ENCODE results near the gene INAFM1.

Gene INAFM1

DNA sequence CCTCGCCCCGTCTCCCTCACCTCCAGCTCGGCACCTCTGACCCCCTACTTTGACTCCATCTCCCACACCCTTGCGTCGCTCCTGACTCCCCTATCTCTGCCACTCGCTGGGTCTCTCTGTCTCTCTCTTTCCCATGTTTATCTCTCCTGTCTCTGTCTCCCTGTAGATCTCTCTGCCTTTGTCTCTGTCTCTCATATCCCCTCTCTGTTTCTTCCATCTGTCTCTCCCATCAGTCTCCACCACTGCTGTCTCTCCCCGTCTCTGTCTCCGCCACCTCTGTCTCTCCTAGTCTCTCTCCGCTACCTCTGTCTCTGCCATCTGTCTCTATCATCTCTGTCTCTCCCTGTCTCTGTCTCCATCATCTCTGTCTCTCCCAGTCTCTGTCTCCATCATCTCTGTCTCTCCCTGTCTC, 31.3 kb upstream of the INAFM1 start (continued):
- TF ChIP-seq, protein P1, sequence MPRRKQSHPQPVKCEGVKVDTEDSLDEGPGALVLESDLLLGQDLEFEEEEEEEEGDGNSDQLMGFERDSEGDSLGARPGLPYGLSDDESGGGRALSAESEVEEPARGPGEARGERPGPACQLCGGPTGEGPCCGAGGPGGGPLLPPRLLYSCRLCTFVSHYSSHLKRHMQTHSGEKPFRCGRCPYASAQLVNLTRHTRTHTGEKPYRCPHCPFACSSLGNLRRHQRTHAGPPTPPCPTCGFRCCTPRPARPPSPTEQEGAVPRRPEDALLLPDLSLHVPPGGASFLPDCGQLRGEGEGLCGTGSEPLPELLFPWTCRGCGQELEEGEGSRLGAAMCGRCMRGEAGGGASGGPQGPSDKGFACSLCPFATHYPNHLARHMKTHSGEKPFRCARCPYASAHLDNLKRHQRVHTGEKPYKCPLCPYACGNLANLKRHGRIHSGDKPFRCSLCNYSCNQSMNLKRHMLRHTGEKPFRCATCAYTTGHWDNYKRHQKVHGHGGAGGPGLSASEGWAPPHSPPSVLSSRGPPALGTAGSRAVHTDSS (tag by site-specific recombination; IDR thresholded peaks at IDR 0.05) = no peak
- TF ChIP-seq ZNF354C (tag by site-specific recombination; IDR thresholded peaks at IDR 0.05; ENCODE audit: borderline replicate concordance, low read depth) (no peak), ZNF571 (tag by site-specific recombination; IDR thresholded peaks at IDR 0.05) (no peak), ZNF48 (tag by site-specific recombination; IDR thresholded peaks at IDR 0.05) (0 out of 2 replicates have a peak, but pooled peaks have one; percentile 20), ZFP41 (tag by site-specific recombination; IDR thresholded peaks at IDR 0.05; ENCODE audit: borderline replicate concordance) (no peak), ZNF341 (tag by site-specific recombination; IDR thresholded peaks at IDR 0.05; ENCODE audit: low read depth) (no peak), MEIS1 (CRISPR knock-in tag; IDR thresholded peaks at IDR 0.05; ENCODE audit: borderline replicate concordance) (no peak), ZNF701 (tag by site-specific recombination; IDR thresholded peaks at IDR 0.05) (no peak), ZNF324 (tag by site-specific recombination; IDR thresholded peaks at IDR 0.05) (peak; percentile 26; the same call in 1 of the 2 replicates), PRDM1 (tag by site-specific recombination; IDR thresholded peaks at IDR 0.05) (no peak), KLF7 (tag by site-specific recombination; IDR thresholded peaks at IDR 0.05; ENCODE audit: borderline replicate concordance) (peak; percentile 29; the same call in 1 of the 2 replicates), KLF10 (tag by site-specific recombination; IDR thresholded peaks at IDR 0.05) (no peak), ZNF610 (tag by site-specific recombination; IDR thresholded peaks at IDR 0.05; ENCODE audit: borderline replicate concordance) (no peak), KLF1 (tag by site-specific recombination; IDR thresholded peaks at IDR 0.05) (peak; percentile 7), ZNF600 (tag by site-specific recombination; IDR thresholded peaks at IDR 0.05) (no peak), GLIS2 (tag by site-specific recombination; IDR thresholded peaks at IDR 0.05) (no peak), ZNF214 (tag by site-specific recombination; IDR thresholded peaks at IDR 0.05; ENCODE audit: borderline replicate concordance) (no peak), KLF16 (tag by site-specific recombination; IDR thresholded peaks at IDR 0.05) (no peak; the same call in 1 of the 2 replicates), ZNF211 (tag by site-specific recombination; IDR thresholded peaks at IDR 0.05; ENCODE audit: low read depth) (no peak), ZNF169 (tag by site-specific recombination; IDR thresholded peaks at IDR 0.05) (peak; percentile 95), ZNF660 (tag by site-specific recombination; IDR thresholded peaks at IDR 0.05) (no peak), ZNF626 (tag by site-specific recombination; IDR thresholded peaks at IDR 0.05) (no peak), ZNF266 (tag by site-specific recombination; IDR thresholded peaks at IDR 0.05; ENCODE audit: low read depth) (no peak), ZBTB20 (tag by site-specific recombination; IDR thresholded peaks at IDR 0.05) (no peak), ZBTB48 (tag by site-specific recombination; IDR thresholded peaks at IDR 0.05) (no peak; the same call in 1 of the 2 replicates), ZNF555 (tag by site-specific recombination; conservative IDR thresholded peaks at IDR 0.05) (no peak)
- TF ChIP-seq, protein P2, sequence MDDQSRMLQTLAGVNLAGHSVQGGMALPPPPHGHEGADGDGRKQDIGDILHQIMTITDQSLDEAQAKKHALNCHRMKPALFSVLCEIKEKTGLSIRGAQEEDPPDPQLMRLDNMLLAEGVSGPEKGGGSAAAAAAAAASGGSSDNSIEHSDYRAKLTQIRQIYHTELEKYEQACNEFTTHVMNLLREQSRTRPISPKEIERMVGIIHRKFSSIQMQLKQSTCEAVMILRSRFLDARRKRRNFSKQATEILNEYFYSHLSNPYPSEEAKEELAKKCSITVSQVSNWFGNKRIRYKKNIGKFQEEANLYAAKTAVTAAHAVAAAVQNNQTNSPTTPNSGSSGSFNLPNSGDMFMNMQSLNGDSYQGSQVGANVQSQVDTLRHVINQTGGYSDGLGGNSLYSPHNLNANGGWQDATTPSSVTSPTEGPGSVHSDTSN (CRISPR knock-in tag; IDR thresholded peaks at IDR 0.05) = no peak
- TF ChIP-seq, protein P3, sequence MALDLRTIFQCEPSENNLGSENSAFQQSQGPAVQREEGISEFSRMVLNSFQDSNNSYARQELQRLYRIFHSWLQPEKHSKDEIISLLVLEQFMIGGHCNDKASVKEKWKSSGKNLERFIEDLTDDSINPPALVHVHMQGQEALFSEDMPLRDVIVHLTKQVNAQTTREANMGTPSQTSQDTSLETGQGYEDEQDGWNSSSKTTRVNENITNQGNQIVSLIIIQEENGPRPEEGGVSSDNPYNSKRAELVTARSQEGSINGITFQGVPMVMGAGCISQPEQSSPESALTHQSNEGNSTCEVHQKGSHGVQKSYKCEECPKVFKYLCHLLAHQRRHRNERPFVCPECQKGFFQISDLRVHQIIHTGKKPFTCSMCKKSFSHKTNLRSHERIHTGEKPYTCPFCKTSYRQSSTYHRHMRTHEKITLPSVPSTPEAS (tag by site-specific recombination; IDR thresholded peaks at IDR 0.05) = no peak
- TF ChIP-seq, protein P4, sequence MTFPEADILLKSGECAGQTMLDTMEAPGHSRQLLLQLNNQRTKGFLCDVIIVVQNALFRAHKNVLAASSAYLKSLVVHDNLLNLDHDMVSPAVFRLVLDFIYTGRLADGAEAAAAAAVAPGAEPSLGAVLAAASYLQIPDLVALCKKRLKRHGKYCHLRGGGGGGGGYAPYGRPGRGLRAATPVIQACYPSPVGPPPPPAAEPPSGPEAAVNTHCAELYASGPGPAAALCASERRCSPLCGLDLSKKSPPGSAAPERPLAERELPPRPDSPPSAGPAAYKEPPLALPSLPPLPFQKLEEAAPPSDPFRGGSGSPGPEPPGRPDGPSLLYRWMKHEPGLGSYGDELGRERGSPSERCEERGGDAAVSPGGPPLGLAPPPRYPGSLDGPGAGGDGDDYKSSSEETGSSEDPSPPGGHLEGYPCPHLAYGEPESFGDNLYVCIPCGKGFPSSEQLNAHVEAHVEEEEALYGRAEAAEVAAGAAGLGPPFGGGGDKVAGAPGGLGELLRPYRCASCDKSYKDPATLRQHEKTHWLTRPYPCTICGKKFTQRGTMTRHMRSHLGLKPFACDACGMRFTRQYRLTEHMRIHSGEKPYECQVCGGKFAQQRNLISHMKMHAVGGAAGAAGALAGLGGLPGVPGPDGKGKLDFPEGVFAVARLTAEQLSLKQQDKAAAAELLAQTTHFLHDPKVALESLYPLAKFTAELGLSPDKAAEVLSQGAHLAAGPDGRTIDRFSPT (tag by site-specific recombination; IDR thresholded peaks at IDR 0.05) = no peak
- TF ChIP-seq, protein P5, sequence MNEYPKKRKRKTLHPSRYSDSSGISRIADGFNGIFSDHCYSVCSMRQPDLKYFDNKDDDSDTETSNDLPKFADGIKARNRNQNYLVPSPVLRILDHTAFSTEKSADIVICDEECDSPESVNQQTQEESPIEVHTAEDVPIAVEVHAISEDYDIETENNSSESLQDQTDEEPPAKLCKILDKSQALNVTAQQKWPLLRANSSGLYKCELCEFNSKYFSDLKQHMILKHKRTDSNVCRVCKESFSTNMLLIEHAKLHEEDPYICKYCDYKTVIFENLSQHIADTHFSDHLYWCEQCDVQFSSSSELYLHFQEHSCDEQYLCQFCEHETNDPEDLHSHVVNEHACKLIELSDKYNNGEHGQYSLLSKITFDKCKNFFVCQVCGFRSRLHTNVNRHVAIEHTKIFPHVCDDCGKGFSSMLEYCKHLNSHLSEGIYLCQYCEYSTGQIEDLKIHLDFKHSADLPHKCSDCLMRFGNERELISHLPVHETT (tag by site-specific recombination; IDR thresholded peaks at IDR 0.05) = no peak
- TF ChIP-seq, protein P6, sequence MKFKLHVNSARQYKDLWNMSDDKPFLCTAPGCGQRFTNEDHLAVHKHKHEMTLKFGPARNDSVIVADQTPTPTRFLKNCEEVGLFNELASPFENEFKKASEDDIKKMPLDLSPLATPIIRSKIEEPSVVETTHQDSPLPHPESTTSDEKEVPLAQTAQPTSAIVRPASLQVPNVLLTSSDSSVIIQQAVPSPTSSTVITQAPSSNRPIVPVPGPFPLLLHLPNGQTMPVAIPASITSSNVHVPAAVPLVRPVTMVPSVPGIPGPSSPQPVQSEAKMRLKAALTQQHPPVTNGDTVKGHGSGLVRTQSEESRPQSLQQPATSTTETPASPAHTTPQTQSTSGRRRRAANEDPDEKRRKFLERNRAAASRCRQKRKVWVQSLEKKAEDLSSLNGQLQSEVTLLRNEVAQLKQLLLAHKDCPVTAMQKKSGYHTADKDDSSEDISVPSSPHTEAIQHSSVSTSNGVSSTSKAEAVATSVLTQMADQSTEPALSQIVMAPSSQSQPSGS (tag by site-specific recombination; IDR thresholded peaks at IDR 0.05; ENCODE audit: low read depth) = no peak
- TF ChIP-seq, protein P7, sequence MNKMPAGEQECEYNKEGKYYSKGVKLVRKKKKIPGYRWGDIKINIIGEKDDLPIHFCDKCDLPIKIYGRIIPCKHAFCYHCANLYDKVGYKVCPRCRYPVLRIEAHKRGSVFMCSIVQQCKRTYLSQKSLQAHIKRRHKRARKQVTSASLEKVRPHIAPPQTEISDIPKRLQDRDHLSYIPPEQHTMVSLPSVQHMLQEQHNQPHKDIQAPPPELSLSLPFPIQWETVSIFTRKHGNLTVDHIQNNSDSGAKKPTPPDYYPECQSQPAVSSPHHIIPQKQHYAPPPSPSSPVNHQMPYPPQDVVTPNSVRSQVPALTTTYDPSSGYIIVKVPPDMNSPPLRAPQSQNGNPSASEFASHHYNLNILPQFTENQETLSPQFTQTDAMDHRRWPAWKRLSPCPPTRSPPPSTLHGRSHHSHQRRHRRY (tag by site-specific recombination; IDR thresholded peaks at IDR 0.05) = no peak
